Pons (tissue), 1 donor: ENCODE measurements around the gene PARVA.
"Not testable (repeated sequence)": the region's sequence is repeated elsewhere in the genome, so short reads cannot be mapped to it uniquely, and the experiment has no call there.

Source experiments
- DNase-seq: peaks from one replicate; pipeline ENCODE4 v3.0.0-alpha.2; 2016; ENCODE audit warnings: low spot score

The PARVA gene, protein sequence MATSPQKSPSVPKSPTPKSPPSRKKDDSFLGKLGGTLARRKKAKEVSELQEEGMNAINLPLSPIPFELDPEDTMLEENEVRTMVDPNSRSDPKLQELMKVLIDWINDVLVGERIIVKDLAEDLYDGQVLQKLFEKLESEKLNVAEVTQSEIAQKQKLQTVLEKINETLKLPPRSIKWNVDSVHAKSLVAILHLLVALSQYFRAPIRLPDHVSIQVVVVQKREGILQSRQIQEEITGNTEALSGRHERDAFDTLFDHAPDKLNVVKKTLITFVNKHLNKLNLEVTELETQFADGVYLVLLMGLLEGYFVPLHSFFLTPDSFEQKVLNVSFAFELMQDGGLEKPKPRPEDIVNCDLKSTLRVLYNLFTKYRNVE

DNA sequence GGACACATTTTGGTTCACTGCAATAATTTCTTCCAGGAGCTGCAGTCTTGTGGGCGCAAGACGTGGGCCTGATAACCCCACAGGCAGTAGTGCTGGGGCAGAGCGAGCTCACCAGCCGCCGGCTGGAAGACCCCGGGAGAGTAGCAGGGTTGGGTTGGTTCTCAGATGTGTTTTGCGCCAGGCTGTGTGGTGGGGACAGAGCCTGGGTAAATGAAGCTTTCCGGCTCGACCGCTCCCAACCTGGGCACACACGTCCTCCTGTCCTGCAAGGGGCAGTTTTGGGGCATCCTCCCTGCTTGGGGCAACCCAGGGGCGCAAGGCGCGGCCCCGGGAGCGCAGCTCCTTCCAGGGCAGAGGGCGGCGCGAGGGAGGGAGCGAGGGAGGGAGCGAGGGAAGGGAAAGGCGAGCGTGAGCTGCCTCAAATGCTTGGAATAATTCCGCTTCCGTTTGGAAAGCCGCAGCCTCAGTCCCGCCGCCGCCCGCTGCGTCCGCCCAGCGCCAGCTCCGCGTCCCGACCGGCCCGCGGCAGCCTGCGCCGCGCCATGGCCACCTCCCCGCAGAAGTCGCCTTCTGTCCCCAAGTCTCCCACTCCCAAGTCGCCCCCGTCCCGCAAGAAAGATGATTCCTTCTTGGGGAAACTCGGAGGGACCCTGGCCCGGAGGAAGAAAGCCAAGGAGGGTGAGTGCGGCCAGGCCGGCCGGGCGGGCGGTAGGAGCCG is at the start of gene PARVA:
Gene PARVA, plus strand, starts transcription at position 466 of the 718 bp plus-strand sequence. Its CDS starts 77 bp downstream, at position 543.
- DNase-seq, result no peak

DNA sequence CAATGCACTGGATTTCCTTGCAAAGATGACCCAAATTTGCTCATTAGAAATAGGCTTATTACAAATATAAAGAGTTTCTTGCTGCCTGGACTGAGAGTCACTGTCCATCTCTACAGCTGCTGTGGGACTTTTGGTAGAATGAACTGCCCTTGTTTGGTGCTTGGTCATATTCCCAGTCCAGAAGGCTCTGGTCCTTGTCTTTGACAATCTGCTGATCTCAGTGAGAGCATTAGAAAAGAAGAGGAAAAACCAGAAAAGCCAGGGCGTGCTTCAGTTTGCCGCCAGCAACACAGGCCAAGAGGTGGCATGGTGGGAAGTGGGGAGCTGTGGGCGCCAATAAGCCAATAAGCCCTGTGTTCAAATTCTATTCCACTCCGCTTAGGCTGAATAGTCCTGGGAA is 48.2 kb upstream of the PARVA start:
- peak; percentile 92 for DNase-seq

DNA sequence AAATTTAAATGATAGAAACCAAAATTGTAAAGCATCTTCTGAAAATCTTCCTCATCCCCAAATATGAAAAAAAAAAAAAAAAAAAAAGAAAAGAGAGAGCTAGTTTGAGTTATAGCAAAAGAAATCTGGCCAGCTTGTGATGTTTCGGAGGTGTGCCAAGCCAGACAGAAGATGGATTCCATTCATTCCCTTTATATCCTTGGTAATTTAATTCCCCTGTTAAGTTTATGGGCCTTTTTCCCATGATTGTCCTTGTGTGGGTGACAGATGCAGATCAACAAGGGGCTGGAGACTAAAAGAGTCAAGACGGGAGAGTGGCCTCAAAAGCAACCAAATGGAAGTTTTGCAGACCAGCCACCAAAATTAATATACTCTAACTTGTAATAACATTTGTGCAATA is 47.6 kb upstream of the PARVA start:
- DNase-seq, result no peak

DNA sequence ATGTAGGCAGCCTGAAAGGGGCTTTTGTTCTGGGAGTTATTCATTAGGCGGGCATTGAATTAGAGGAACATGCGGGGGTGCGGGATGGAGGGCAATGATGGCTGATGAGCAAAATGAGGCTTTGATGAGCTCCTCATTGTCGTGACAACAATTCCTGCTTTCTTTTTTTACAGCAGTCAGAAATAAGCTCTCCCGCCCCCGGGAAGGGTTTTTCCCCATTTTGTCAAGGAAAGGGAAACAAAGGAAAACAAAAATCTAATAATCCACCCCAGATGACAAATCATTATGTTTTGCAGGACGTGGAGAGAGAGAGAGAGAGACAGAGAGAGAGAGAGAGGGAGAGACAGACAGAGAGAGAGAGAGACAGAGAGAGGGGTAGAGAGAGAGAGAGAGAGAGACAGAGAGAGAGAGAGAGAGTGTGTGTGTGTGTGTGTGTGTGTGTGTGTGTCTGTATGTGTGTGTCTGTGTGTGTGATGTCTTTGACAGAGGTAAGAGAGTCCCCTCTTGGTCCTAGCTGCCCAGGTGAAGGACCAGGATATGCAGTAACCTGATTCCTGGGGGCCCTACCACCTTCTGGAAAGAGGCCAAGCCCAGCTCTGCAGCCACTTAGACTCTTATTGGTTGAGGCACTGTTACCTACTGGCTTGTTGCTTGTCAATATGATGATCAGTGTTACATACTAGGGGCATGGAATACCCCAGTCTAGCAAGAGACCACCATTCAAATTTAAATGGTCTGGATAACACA is 46.7 kb upstream of the PARVA start:
- DNase-seq, result peak; percentile 97

DNA sequence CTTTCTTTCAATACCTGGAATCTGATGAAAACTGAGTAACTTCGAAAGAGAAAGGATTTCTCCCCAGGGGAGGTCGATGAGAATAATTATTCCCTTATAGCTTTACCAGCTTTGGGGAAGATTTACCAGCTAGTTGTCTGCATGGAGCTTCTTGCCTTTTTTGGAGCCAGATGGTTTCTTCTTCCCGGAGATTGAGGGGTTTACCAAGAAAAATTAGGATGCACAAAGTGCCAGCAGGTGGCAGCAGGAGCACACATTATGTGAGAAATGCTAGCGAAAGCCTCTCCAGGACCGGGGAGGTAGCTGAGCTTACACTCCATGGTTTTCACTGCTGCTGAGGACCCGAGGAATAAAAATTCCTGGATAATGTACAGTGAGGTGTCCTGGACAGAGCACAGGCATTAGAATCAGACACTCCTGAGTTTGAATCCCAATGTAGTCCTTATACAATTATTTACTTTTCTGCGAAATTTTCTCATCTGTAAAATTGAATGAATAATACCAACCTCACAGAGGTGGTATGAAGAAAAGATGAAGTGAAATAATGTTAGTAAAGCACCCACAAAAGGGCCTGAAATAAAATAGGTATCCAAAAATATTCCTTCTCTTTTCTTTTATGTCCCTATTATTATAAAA is 46.0 kb upstream of the PARVA start:
- peak; percentile 96 for DNase-seq

DNA sequence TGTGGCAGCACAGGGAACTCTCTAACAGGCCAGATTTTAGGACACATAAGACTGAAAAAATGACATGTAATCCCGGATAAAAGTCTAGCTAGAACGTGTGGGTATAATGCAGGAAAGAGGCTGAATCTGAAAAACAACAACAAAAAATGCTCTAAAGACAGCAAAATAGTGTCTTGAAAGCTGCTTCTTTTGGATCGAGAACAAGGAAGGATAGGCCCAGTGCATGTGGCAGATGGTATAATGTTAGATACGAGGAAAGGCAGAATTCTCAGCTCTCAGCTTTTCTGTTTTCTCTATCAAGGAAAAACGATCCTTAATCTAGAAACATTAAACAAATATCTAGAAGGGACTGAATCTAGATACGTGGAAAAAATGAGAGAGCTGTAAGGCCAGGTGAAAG is 33.8 kb upstream of the PARVA start:
- DNase-seq, result no peak

DNA sequence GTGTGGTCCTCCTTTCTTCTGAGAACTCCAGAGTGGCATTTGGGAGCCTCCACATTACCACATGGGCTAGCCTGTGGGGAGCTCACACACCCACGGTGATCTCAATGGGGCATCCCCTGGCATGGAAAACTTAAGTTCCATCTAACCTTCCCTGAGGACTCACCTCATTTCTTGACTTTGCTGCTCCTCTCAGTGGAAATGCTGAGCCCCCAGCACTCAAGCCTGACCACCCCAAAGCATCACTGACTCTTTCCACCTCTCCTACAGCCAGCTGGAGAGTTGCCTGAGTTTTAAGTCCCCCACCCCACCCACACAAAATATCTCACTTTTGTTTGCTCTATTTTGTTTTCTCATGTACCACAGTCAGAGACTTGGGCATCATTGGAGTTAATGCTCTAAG is 23.8 kb upstream of the PARVA start:
- DNase-seq, result no peak

DNA sequence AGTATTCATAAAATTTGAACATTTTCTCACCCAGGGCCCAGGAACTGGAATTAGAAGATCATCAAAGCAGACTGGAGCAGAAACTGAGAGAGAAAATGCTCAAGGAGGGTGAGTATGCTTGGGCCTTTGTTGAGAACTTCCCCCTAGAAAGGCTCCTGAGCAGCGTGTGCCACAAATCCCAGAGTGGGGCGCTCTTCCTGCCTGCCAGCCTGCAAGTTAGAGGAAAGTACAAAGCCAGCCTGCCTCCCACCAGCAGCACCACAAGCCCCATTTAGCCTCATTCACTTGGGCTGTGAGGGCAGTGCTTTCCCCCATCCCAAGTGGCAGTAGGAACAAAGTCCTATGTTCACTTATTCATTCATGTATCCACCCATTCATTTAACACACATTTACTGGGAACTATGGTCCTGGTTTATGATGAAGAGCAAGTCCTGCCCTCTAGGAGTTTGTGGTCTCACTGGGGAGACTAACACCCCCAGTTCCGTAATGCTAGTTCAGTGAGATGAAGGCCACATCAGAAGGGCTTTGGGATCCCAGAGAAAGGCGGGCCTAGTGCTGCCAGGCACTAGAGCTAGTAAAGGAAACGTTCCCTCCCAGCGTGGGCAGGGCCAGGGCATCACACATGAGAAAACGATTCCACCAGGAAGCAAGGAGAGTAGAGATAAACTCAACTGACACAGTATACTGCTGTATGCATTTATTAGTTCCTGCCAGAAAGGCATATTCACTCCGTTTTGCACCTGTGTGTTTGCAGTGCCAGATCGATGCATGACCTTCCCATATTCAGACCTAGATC is 22.4 kb upstream of the PARVA start:
- DNase-seq, result no peak

DNA sequence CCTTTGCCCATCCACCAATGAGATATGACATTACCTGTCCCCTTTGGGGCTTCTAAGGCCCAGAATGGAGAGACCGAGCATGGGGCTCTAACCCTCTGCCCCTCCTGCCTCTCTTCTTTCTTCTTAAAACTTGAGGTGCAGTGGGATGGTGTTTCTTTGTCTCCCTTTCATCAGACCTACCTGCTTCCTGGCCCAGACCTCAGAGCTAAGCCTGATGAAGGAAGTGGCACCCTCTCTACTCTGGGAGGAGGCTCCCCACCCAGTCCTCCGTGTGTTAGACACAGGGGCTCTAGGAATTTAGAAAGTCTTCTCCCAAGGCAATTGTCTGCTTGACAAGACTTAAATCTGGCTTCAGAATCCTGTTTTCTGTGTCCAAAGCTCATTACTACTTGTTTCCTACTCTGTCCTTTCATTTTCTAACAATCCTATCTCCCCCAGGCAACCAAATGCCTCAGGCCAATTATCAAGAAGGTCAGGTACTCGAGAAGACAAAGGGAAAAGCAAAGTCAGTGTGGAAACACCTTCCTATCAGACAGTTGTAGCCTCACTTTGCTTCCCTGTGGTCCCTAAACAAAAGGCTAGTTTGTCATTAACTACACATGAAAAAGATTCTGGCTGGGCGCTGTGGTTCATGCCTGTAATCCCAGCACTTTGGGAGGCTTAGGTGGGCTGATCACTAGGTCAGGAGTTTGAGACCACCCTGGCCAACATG is 20.3 kb upstream of the PARVA start:
- DNase-seq, result no peak

DNA sequence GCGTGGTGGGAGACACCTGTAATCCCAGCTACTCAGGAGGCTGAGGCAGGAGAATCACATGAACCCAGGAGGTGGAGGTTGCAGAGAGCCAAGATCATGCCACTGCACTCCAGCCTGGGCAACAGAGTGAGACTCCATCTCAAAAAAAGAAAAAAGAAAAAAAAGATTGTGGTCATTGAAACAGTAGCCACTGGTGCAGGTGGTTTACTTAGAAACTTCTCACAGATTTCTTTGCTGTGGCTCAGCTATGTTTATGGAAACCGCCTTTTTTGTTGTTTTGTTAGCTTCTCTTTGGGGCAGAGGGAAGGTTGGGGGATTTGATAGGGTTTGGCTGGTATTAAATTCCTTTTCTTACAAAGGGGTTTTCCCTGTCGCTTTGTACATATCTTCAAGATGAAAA is 19.7 kb upstream of the PARVA start:
- not testable (repeated sequence) for DNase-seq

DNA sequence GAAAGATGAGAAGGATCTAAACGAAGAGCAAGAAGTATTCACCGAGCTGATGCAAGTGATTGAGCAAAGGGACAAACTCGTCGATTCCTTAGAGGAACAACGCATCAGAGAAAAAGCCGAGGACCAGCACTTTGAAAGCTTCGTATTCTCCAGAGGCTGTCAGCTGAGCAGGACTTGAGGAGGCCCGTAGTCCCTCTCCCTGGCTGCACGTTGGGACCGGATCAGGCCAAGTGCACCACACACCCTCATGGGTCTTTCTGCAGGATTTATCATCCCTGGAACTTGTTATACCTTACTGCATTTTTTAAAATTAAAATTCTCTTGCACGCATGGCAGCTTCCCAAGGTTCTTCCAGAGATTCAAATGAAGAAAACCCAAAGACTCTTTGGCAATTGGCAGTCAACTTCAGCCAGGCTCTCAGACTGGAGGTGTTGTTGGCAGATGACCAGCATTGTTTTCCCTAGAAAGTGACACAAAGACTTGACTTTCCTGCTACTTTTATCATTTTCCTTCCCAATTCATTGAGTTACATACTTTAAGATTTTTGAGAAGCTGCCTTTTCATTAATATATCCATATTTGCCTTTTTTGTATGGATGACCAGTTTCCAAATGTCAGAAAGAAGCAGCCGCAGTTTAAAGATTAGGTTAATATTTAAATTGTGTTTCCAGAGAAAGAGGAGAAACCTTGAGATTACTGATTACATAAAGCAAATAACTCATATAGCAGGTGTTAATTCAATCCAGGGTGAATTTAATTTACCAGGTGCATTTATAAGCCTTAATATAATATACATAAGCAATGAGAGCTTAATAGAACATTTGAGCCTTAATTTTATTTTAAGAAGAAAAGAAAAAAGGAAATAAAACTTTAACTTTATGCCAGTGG is 18.8 kb upstream of the PARVA start:
- DNase-seq, result no peak

DNA sequence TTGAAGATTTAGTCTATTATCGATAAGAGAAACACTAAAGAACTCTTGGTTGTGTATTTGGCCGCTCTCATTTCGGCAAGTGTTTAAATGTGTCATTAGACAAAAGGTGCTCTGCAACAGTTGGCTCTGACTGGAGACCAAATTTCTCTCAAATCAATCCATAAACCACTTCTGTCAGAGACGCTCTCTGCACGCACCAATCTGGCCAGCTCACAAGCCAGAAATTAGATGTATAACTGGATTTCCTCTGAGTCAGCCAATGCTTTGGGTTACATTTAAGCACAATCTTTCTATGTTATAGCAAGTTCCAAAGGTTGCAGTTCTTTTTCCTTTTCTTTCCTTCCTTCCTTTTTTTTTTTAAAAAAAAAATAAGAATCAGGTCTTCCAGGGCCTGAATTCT is 17.6 kb upstream of the PARVA start:
- no peak for DNase-seq

DNA sequence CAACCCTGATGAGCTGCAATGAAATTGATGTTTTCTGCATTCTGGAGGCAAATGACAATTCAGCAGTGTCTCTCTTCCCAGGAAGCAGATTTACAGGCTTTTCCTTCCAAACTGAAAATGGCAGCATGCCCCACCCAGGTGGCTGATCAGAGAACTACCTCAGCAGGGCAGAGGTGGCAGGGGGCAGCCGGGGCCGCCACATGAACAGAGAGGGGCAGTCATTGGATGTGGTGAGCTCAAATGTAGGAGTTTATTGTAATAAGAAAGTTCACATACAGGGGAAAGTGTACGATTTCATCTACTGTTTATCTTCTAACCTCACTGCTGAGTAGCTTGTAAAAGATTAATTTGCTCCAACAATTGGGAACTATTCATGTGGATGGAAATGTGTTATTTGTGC is 15.7 kb upstream of the PARVA start:
- no peak for DNase-seq

DNA sequence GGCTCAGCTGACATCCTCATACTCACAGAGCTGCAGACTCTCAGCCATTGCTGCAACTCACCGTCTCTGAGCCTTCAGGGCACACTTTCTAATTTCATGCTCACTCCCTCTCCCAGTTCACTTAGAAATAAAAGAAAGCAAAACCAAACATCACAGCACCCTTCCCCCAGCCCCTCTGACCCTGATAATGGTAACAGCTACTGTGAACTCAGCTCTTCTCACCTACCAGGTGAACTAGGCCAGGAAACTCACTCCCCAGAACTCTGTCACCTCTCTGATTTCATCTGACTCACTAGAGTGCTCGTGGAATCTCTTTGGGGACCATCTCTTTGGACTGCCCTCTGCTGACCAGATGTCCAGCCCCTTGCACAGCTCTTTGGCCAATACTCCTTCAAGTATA is 14.5 kb upstream of the PARVA start:
- DNase-seq, result no peak

DNA sequence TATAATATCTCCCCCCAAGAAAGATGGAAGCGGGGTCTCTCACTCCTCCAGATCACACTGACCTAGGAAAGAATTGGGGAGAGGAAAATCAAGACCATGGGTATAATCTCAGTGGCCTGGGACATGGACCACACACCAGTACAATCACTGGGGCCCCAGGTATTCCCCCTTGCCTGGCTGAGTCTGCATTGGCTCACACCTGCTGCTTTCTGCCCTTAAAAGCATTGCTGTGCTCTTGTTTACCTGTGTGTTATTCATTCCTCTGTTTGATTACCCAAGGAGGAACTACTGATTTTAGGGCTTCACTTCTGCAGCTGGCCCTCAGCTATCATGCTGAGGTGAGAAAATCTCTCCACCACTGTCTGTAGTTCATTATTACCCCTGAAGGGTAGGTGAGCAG is 14.0 kb upstream of the PARVA start:
- DNase-seq, result no peak

DNA sequence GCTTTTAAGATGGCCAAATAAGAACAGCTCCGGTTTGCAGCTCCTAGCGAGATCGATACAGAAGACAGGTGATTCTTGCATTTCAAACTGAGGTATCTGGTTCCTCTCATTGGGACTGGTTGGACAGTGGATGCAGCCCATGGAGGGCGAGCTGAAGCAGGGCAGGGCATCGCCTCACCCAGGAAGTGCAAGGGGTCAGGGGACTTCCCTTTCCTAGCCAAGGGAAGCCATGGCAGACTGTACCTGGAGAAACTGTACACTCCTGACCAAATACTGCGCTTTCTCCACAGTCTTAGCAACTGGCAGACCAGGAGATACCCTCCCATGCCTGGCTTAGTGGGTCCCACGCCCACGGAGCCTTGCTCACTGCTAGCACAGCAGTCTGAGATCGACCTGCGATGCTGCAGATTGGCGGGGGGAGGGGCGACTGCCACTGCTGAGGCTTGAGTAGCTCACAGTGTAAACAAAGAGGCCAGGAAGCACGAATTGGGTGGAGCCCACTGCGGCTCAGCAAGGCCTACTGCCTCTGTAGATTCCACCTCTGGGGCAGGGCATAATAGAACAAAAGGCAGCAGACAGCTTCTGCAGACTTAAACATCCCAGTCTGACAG is 11.3 kb upstream of the PARVA start:
- not testable (repeated sequence) for DNase-seq

DNA sequence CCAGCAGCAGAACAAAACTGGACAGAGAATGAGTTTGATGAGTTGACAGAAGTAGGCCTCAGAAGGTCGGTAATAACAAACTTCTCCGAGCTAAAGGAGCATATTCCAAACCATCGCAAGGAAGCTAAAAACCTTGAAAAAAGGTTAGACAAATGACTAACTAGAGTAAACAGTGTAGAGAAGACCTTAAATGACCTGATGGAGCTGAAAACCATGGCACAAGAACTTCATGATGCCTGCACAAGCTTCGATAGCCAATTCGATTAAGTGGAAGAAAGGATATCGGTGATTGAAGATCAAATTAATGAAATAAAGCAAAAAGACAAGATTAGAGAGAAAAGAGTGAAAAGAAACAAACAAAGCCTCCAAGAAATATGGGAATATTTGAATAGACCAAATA is 10.3 kb upstream of the PARVA start:
- not testable (repeated sequence) for DNase-seq

DNA sequence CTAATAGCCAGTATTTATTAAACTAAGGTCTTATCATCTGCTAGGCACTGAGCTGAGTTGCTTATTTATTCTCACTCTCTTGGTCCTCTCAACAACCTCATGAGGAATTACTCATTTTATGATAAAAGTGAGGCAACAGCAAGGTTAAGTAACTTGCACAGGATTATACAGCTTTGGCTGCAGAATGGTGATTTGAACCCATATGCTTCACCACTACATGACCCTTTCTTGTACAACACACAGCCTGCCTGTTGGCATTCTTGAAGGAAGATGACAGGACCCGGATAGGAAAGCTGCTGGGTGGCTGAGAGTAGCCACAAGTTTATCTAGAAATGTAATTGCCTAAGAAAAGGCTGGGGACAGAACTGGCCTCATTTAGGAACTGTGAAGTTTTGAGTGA is 5.3 kb upstream of the PARVA start:
- no peak for DNase-seq

DNA sequence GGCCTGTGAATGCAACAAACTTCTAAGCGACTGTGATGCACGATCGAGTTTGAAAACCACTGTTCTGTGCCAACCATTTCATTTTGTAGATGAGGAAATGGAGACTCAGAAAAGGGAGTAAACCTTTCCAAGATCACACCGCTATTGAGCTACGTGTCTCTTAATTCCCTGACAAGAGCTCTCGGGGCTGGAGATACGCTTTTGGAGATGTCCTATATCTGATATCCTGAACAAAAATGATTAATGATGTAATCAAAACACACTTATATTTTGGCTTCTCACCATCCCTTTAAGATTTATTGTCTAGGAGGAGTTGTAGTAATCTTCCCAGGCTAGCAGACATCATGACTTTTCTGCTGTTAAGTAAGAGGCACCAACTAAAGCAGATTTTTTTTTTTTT is 1.7 kb upstream of the PARVA start:
- DNase-seq, result no peak
